OCI-LY1 (cell line): Measurements from ENCODE around the gene VWCE.

Experiments
- H2AFZ ChIP-seq: fragments of 200-600 bp; sonication (generic), shearing (Covaris generic); 2 replicates; pipeline ENCODE4 v1.6.0; 2014; ENCODE audit warnings: antibody characterized with exemption, mild to moderate bottlenecking, low read length
- H3F3A ChIP-seq: fragments of 200-600 bp; sonication (generic), shearing (Covaris generic); 2 replicates; pipeline ENCODE4 v1.6.0; 2014; ENCODE audit warnings: mild to moderate bottlenecking, antibody characterized with exemption, low read length, moderate library complexity; ENCODE audit not compliant: insufficient read depth
- H3K27ac ChIP-seq: fragments of 200-600 bp; sonication (generic); 2 replicates; pipeline ENCODE4 v1.5.1; 2014; ENCODE audit warnings: low read length, mixed run types, mild to moderate bottlenecking, low read depth; ENCODE audit not compliant: poor library complexity, severe bottlenecking
- H3K27me3 ChIP-seq: fragments of 200-600 bp; sonication (generic); 2 replicates; pipeline ENCODE4 v1.6.0; 2014; ENCODE audit warnings: antibody characterized with exemption, mild to moderate bottlenecking, low read length, moderate library complexity; ENCODE audit not compliant: insufficient read depth
- H3K36me3 ChIP-seq: fragments of 200-600 bp; sonication (generic); 2 replicates; pipeline ENCODE4 v1.6.1; 2014; ENCODE audit warnings: mild to moderate bottlenecking, antibody characterized with exemption, low read length, moderate library complexity, mixed read lengths; ENCODE audit not compliant: insufficient read depth
- H3K4me1 ChIP-seq: fragments of 200-600 bp; sonication (generic); 2 replicates; pipeline ENCODE4 v1.5.1; 2014; ENCODE audit warnings: mild to moderate bottlenecking, low read length, moderate library complexity; ENCODE audit not compliant: insufficient read depth, severe bottlenecking
- H3K4me2 ChIP-seq: fragments of 200-600 bp; sonication (generic), shearing (Covaris generic); 2 replicates; pipeline ENCODE4 v1.6.1; 2014; ENCODE audit warnings: low read length
- H3K4me3 ChIP-seq: fragments of 200-600 bp; sonication (generic); 2 replicates; pipeline ENCODE4 v1.5.1; 2014; ENCODE audit warnings: low read length, low read depth, mild to moderate bottlenecking, mixed read lengths; ENCODE audit not compliant: poor library complexity, severe bottlenecking
- H3K79me2 ChIP-seq: fragments of 200-600 bp; shearing (Covaris generic); 2 replicates; pipeline ENCODE4 v1.6.1; 2016; ENCODE audit warnings: mixed run types, low read length, mixed read lengths; ENCODE audit not compliant: insufficient read depth
- H3K9ac ChIP-seq: fragments of 200-600 bp; sonication (generic), shearing (Covaris generic); 2 replicates; pipeline ENCODE4 v1.6.1; 2014; ENCODE audit warnings: mild to moderate bottlenecking, low read length, mixed read lengths
- H3K9me2 ChIP-seq: fragments of 200-600 bp; sonication (generic), shearing (Covaris generic); 2 replicates; pipeline ENCODE4 v1.6.1; 2014; ENCODE audit warnings: low read depth, mild to moderate bottlenecking, low read length, mixed read lengths
- H3K9me3 ChIP-seq: fragments of 200-600 bp; shearing (Covaris generic); 2 replicates; pipeline ENCODE4 v1.6.1; 2014; ENCODE audit warnings: low read length, mixed read lengths
- H4K20me1 ChIP-seq: fragments of 200-600 bp; sonication (generic), shearing (Covaris generic); 2 replicates; pipeline ENCODE4 v1.6.0; 2016; ENCODE audit warnings: mild to moderate bottlenecking, low read length; ENCODE audit not compliant: insufficient read depth
- EZH2 ChIP-seq: fragments of 200-600 bp; sonication (generic), shearing (Covaris generic); IDR thresholded peaks from 2 replicates; pipeline ENCODE4 v1.8.0; 2017; ENCODE audit warnings: borderline replicate concordance, mixed run types, mild to moderate bottlenecking, antibody characterized with exemption, low read length, moderate library complexity, mixed read lengths
- TF ChIP-seq, protein P1 (sequence below): fragments of 200-600 bp; sonication (generic), shearing (Covaris generic); IDR thresholded peaks from 2 replicates; pipeline ENCODE4 v1.5.1; 2017; ENCODE audit warnings: mild to moderate bottlenecking, antibody characterized with exemption, low read length, moderate library complexity, mixed read lengths

VWCE gene

DNA sequence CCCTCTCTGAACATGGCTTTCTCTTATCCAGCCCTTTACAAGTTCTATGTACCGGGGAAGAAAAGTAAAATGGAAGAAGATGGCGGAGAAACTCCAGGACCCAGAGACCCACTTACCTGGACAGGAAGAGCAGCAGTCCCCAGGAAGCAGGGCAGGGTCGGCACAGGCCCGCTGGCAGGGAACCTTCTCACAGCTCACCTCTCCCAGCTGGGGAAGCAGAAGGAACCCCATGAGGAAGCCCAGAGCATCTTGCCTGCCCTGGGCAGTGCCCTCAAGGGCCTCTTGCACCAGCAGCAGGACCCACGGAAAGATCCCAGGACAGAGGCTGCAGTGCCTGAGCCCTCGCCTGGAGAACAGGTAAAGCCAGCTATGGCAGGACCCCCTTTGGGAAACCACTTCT is 30.7 kb downstream of the VWCE start:
- TF ChIP-seq EZH2: no peak
- TF ChIP-seq, protein P1, sequence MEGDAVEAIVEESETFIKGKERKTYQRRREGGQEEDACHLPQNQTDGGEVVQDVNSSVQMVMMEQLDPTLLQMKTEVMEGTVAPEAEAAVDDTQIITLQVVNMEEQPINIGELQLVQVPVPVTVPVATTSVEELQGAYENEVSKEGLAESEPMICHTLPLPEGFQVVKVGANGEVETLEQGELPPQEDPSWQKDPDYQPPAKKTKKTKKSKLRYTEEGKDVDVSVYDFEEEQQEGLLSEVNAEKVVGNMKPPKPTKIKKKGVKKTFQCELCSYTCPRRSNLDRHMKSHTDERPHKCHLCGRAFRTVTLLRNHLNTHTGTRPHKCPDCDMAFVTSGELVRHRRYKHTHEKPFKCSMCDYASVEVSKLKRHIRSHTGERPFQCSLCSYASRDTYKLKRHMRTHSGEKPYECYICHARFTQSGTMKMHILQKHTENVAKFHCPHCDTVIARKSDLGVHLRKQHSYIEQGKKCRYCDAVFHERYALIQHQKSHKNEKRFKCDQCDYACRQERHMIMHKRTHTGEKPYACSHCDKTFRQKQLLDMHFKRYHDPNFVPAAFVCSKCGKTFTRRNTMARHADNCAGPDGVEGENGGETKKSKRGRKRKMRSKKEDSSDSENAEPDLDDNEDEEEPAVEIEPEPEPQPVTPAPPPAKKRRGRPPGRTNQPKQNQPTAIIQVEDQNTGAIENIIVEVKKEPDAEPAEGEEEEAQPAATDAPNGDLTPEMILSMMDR: no peak
- no peaks in the 10 kb centered on the region; the same call in 1 of the 2 replicates for H3K27me3 ChIP-seq
- H3K9ac ChIP-seq: no peak overlapping the region
- no peak overlapping the region for H2AFZ ChIP-seq
- no peaks in the 10 kb centered on the region for H3K36me3 ChIP-seq
- H3K9me2 ChIP-seq: no peaks in the 10 kb centered on the region
- no peak overlapping the region for H3K4me2 ChIP-seq
- no peaks in the 10 kb centered on the region for H3K9me3 ChIP-seq
- no peak overlapping the region for H3K27ac ChIP-seq
- H4K20me1 ChIP-seq: no peaks in the 10 kb centered on the region
- H3F3A ChIP-seq: no peaks in the 10 kb centered on the region
- no peak overlapping the region for H3K4me3 ChIP-seq
- H3K4me1 ChIP-seq: no peaks in the 10 kb centered on the region
- H3K79me2 ChIP-seq: no peaks in the 10 kb centered on the region

DNA sequence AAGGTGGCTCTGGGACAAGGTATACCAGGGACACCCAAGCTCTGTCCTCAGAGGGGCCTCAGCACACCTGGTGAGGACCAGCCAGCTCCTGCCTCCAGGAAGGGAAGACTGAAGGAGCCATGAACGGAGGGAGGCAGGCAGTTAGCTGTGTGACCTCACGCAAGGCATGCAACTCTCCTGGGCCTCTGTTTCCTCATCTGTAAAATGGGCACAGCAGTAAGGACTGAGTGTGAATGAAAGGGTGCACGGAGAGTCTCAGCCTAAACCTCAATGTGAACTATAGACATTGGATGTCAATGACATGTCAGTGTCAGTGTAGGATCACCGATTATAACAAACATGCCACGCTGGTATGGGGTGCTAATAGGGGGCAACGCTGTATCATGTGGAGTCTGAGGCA is 35.8 kb downstream of the VWCE start:
- no peak overlapping the region for H3K4me3 ChIP-seq
- TF ChIP-seq EZH2: no peak
- TF ChIP-seq, protein P1: no peak
- no peak overlapping the region for H3K9ac ChIP-seq
- no peak overlapping the region for H3K27ac ChIP-seq
- H3K4me1 ChIP-seq: no peaks in the 10 kb centered on the region
- no peak overlapping the region for H3K4me2 ChIP-seq
- no peaks in the 10 kb centered on the region for H3K9me2 ChIP-seq
- no peaks in the 10 kb centered on the region for H3K79me2 ChIP-seq
- H2AFZ ChIP-seq: no peak overlapping the region
- H3F3A ChIP-seq: no peaks in the 10 kb centered on the region
- H4K20me1 ChIP-seq: no peaks in the 10 kb centered on the region
- H3K36me3 ChIP-seq: no peaks in the 10 kb centered on the region
- peaks cover 3% of the 10 kb centered on the region; the same call in 1 of the 2 replicates for H3K27me3 ChIP-seq
- H3K9me3 ChIP-seq: no peaks in the 10 kb centered on the region

DNA sequence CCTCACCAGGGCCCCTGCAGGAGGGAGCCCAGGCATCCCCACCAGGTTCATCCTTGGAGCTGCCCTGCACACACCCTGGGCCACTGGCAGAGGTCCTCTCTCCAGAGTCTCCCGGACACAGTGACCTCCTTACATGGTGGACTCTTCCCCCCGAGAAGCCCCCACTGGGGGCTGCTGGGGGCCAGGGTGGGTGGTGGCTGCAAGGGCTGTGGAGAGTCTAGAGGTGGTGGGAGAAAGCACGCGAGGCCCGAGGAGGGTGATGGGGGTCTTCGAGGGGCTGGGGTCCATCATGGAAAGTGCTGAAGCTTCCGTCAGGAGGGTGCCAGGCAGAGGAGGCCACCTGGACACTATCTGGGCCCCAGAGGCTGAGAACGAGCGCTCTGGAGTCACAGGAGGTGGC is 36.6 kb downstream of the VWCE start:
- no peak overlapping the region for H3K9ac ChIP-seq
- no peaks in the 10 kb centered on the region for H3K9me2 ChIP-seq
- no peaks in the 10 kb centered on the region for H3K79me2 ChIP-seq
- H2AFZ ChIP-seq: no peak overlapping the region
- no peak overlapping the region for H3K4me2 ChIP-seq
- H3F3A ChIP-seq: no peaks in the 10 kb centered on the region
- TF ChIP-seq EZH2: no peak
- TF ChIP-seq, protein P1: no peak
- no peak overlapping the region for H3K4me3 ChIP-seq
- H3K27ac ChIP-seq: no peak overlapping the region
- H3K9me3 ChIP-seq: no peaks in the 10 kb centered on the region
- H3K36me3 ChIP-seq: no peaks in the 10 kb centered on the region
- H3K4me1 ChIP-seq: no peaks in the 10 kb centered on the region
- H4K20me1 ChIP-seq: no peaks in the 10 kb centered on the region
- H3K27me3 ChIP-seq: peaks cover 3% of the 10 kb centered on the region; the same call in 1 of the 2 replicates
